K562 (cell line): ENCODE data around the gene PLCB1. TPM values are rescaled to one million over a fixed set of nuclear protein-coding genes. Genes with fewer than 3 reads are reported as not detected.

Source experiments
- BHLHE40 ChIP-seq: IDR thresholded peaks from 2 replicates; pipeline ENCODE4 v1.6.1; 2011; ENCODE audit warnings: low read length, improper control_type of control experiment
- JUN ChIP-seq, 2 experiments: sonication (generic) in 1 of 2; formaldehyde crosslinking in 1 of 2; IDR thresholded peaks; 2 replicates each; pipeline versions ENCODE4 v1.6.1 to v1.8.0; 2012 to 2022; ENCODE audit warnings: borderline replicate concordance in 2 of 2, mild to moderate bottlenecking in 2 of 2, improper control_type of control experiment in 1 of 2, low read depth in 1 of 2, low read length in 1 of 2, missing genetic modification reagents in 1 of 2
- MLX ChIP-seq, 2 experiments: fragments of 450-650 bp in 1 of 2; sonication (generic) in 1 of 2; formaldehyde crosslinking; conservative IDR thresholded peaks; 2 replicates each; pipeline versions ENCODE4 v1.4.0 to v1.8.1; 2020 to 2022; ENCODE audit warnings: mild to moderate bottlenecking in 1 of 2, missing genetic modification reagents in 1 of 2
- NUFIP1 ChIP-seq: fragments of 450-650 bp; IDR thresholded peaks from 2 replicates; pipeline ENCODE4 v1.6.1; 2018; ENCODE audit not compliant: partially characterized antibody
- PHF21A ChIP-seq: fragments of 450-650 bp; IDR thresholded peaks from 2 replicates; pipeline ENCODE4 v1.6.1; 2017; ENCODE audit warnings: low read depth, borderline replicate concordance
- POLR2H ChIP-seq: IDR thresholded peaks from 2 replicates; pipeline ENCODE4 v1.6.1; 2016; ENCODE audit warnings: missing genetic modification characterization, low read depth, mild to moderate bottlenecking, control low read depth, missing compliant biosample characterization, moderate library complexity
- SP1 ChIP-seq: sonication (generic); formaldehyde crosslinking; IDR thresholded peaks from 2 replicates; pipeline ENCODE4 v1.8.1; 2022; ENCODE audit warnings: mild to moderate bottlenecking, missing genetic modification reagents
- polyA plus RNA-seq, 8 experiments: library from polyadenylated mRNA; depleted of rRNA in 4 of 8; stranded (reverse) in 5 of 8; unstranded in 3 of 8; fragments of >200 nt; fragmentation: Nextera tagmentation in 2 of 8; fragmentation: Illumina TruSeq in 1 of 8; extraction: Ambion mirVana in 2 of 8; extraction: Trizol in 1 of 8; gene quantifications; 2 replicates each; pipeline versions ENCODE4 v1.2.1 to v1.2.3, GENCODE V29; 2011 to 2014; ENCODE audit warnings: inconsistent platforms in 1 of 8, missing spikeins in 1 of 8
- total RNA-seq, 7 experiments: library from RNA; depleted of rRNA in 6 of 7; stranded (reverse); fragments of >200 nt in 6 of 7; fragmentation: Illumina TruSeq in 2 of 7; extraction: Trizol in 2 of 7; gene quantifications; 2 replicates each; pipeline versions ENCODE4 v1.2.1 to v1.2.3, GENCODE V29; 2011 to 2021; ENCODE audit warnings: low replicate concordance in 1 of 7
- TF ChIP-seq, protein P1 (sequence below): fragments of 250-450 bp; sonication (Bioruptor Pico); IDR thresholded peaks from 2 replicates; pipeline ENCODE4 v1.4.0; 2020; ENCODE audit warnings: mild to moderate bottlenecking, moderate library complexity

The PLCB1 gene
- total and polyA plus RNA-seq, 9 of the 15 experiments (the other 6 are each of a cell fraction or from before 2014, with no cell fraction given) = 0.34 to 3.1 (median 1.3) TPM

DNA sequence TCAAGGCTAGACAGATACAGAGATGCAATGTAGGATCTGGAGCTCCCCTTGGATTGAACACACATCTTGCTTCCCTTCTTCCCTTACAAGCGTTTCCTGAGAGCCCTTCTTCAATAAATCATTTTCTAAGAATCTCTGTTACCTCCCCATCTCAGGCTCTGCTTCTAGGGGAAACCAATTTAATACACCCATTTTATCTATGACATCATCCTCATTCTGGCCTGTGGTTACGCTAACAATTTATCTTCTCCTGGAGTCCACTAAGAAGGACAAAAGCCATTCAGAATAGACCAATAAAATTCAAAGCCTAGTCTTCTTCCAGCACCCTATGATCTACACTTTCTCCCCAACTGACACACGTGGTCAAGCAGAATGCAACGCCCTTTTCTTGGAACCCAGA is 390.1 kb downstream of the PLCB1 start (continued):
- TF ChIP-seq PHF21A (no peak), JUN (IDR thresholded peaks at IDR 0.05; ENCODE audit: borderline replicate concordance, low read depth, low read length) (no peak), JUN (CRISPR knock-in tag; IDR thresholded peaks at IDR 0.05; ENCODE audit: borderline replicate concordance) (no peak), MLX (CRISPR knock-in tag; conservative IDR thresholded peaks at IDR 0.05) (no peak), POLR2H (no peak), SP1 (CRISPR knock-in tag) (no peak), NUFIP1 (no peak), BHLHE40 (no peak)
- TF ChIP-seq, protein P1, sequence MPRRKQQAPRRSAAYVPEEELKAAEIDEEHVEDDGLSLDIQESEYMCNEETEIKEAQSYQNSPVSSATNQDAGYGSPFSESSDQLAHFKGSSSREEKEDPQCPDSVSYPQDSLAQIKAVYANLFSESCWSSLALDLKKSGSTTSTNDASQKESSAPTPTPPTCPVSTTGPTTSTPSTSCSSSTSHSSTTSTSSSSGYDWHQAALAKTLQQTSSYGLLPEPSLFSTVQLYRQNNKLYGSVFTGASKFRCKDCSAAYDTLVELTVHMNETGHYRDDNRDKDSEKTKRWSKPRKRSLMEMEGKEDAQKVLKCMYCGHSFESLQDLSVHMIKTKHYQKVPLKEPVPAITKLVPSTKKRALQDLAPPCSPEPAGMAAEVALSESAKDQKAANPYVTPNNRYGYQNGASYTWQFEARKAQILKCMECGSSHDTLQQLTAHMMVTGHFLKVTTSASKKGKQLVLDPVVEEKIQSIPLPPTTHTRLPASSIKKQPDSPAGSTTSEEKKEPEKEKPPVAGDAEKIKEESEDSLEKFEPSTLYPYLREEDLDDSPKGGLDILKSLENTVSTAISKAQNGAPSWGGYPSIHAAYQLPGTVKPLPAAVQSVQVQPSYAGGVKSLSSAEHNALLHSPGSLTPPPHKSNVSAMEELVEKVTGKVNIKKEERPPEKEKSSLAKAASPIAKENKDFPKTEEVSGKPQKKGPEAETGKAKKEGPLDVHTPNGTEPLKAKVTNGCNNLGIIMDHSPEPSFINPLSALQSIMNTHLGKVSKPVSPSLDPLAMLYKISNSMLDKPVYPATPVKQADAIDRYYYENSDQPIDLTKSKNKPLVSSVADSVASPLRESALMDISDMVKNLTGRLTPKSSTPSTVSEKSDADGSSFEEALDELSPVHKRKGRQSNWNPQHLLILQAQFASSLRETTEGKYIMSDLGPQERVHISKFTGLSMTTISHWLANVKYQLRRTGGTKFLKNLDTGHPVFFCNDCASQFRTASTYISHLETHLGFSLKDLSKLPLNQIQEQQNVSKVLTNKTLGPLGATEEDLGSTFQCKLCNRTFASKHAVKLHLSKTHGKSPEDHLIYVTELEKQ (CRISPR knock-in tag) = no peak
